HG03342 (cell line): Measurements from ENCODE around the gene FANK1.
"Not testable (repeated sequence)": the region's sequence is repeated elsewhere in the genome, so short reads cannot be mapped to it uniquely, and the experiment has no call there.

Experiments
- ATAC-seq: cut with Tn5 transposase; IDR thresholded peaks from one replicate; pipeline ENCODE4 v1.9.1; 2021; ENCODE audit warnings: mild to moderate bottlenecking, moderate library complexity; ENCODE audit not compliant: unreplicated experiment

The FANK1 gene

GRCh38 chr10:125886914-125887512, 9.4 kb upstream of the FANK1 start:
- no peak for ATAC-seq

GRCh38 chr10:125889441-125889840, 6.9 kb upstream of the FANK1 start:
- ATAC-seq = not testable (repeated sequence)

GRCh38 chr10:125892402-125892801, 4.0 kb upstream of the FANK1 start:
- ATAC-seq = not testable (repeated sequence)

- ATAC-seq = not testable (repeated sequence)
Measured at GRCh38 chr10:125894176-125894575, 2.2 kb upstream of the FANK1 start.

GRCh38 chr10:125895130-125896087, 955 bp upstream of the FANK1 start:
- peak; percentile 55 for ATAC-seq

- not testable (repeated sequence) for ATAC-seq
Measured at GRCh38 chr10:125897317-125897716, 953 bp downstream of the FANK1 start.

- not testable (repeated sequence) for ATAC-seq
Measured at GRCh38 chr10:125900963-125901362, 4.6 kb downstream of the FANK1 start.

GRCh38 chr10:125903135-125903640, 6.8 kb downstream of the FANK1 start:
- not testable (repeated sequence) for ATAC-seq

- ATAC-seq = not testable (repeated sequence)
Measured at GRCh38 chr10:125905069-125905994, 9.0 kb downstream of the FANK1 start.

GRCh38 chr10:125907598-125907997, 11.2 kb downstream of the FANK1 start:
- ATAC-seq = not testable (repeated sequence)

GRCh38 chr10:125908813-125909212, 12.4 kb downstream of the FANK1 start:
- not testable (repeated sequence) for ATAC-seq

GRCh38 chr10:125909491-125909890, 13.1 kb downstream of the FANK1 start:
- not testable (repeated sequence) for ATAC-seq

GRCh38 chr10:125911145-125911544, 14.8 kb downstream of the FANK1 start:
- no peak for ATAC-seq

GRCh38 chr10:125911990-125912389, 15.6 kb downstream of the FANK1 start:
- ATAC-seq = no peak

GRCh38 chr10:125913277-125913676, 16.9 kb downstream of the FANK1 start:
- not testable (repeated sequence) for ATAC-seq

GRCh38 chr10:125916977-125917376, 20.6 kb downstream of the FANK1 start:
- ATAC-seq = no peak

GRCh38 chr10:125917704-125918361, 21.5 kb downstream of the FANK1 start:
- ATAC-seq = not testable (repeated sequence)

- ATAC-seq = not testable (repeated sequence)
Measured at GRCh38 chr10:125921643-125922306, 25.4 kb downstream of the FANK1 start.

GRCh38 chr10:125925262-125925834, 29.0 kb downstream of the FANK1 start:
- no peak for ATAC-seq
